GM12878 (cell line): ENCODE data around the gene PADI1. TPM values are rescaled to one million over a fixed set of nuclear protein-coding genes. Genes with fewer than 3 reads are reported as not detected.

Experiments used
- ATAC-seq: fragments of 200-7000 bp; cut with Tn5 transposase; 3 replicates; pipeline ENCODE4 v1.9.1; 2020; ENCODE audit warnings: mild to moderate bottlenecking, moderate library complexity
- BruUV-seq: library from RNA; stranded (reverse); fragments of 400-500 nt; replicated peaks from 2 replicates; lab custom pipeline; 2021; lab: Mats Ljungman, UMichigan
- CTCF ChIA-PET: fragments of 300-600 bp; sonication (Branson Sonifier 250); formaldehyde crosslinking; extraction: SDS; loops from one replicate; lab custom pipeline; 2021; ENCODE audit warnings: inconsistent platforms; lab: Yijun Ruan, JAX
- POLR2A ChIA-PET: fragments of 350-600 bp; formaldehyde crosslinking; extraction: SDS; loops from one replicate; lab custom pipeline; 2021; ENCODE audit warnings: inconsistent platforms; lab: Charles Lee
- RAD21 ChIA-PET: fragments of 300-600 bp; sonication (Branson Sonifier 250); formaldehyde crosslinking; loops from one replicate; lab custom pipeline; 2023; ENCODE audit warnings: antibody characterized with exemption; ENCODE audit not compliant: unreplicated experiment; lab: Charles Lee
- SMC1A ChIA-PET: fragments of 300-600 bp; sonication (Branson Sonifier 250); formaldehyde crosslinking; loops from one replicate; lab custom pipeline; 2023; ENCODE audit not compliant: unreplicated experiment, uncharacterized antibody; lab: Charles Lee
- DNase-seq: peaks from one replicate; pipeline ENCODE4 v3.0.0-alpha.2; 2011; ENCODE audit warnings: low read depth, low spot score
- FAIRE-seq: peaks from 3 replicates; lab custom pipeline; 2011; peaks lifted over from hg19 to GRCh38; lab: Jason Lieb, UNC
- H2AFZ ChIP-seq: 2 replicates; pipeline ENCODE4 v1.6.0; 2011; ENCODE audit warnings: low read depth, low read length, control low read depth; ENCODE audit not compliant: control insufficient read depth
- H3K27ac ChIP-seq: 2 replicates; pipeline ENCODE4 v1.5.1; 2011; ENCODE audit warnings: control low read depth; ENCODE audit not compliant: control insufficient read depth, insufficient read depth
- H3K27me3 ChIP-seq, 2 experiments: replicated peaks in 1 of 2; 2 replicates each; pipeline versions ENCODE4 v1.6.0 to v1.6.1; 2011; ENCODE audit warnings: low read length in 1 of 2; ENCODE audit not compliant: control insufficient read depth in 2 of 2, insufficient read depth in 2 of 2
- H3K36me3 ChIP-seq, 2 experiments: 2 replicates each; pipeline ENCODE4 v1.5.1; 2011; ENCODE audit warnings: low read length in 1 of 2; ENCODE audit not compliant: control insufficient read depth in 2 of 2, insufficient read depth in 2 of 2
- H3K4me1 ChIP-seq: 2 replicates; pipeline ENCODE4 v1.6.1; 2011; ENCODE audit warnings: mild to moderate bottlenecking, low read length, moderate library complexity, mixed read lengths; ENCODE audit not compliant: control insufficient read depth, insufficient read depth
- H3K4me2 ChIP-seq: 2 replicates; pipeline ENCODE4 v1.6.0; 2011; ENCODE audit warnings: control low read depth; ENCODE audit not compliant: control insufficient read depth, insufficient read depth
- H3K4me3 ChIP-seq: fragments of 200-600 bp; sonication (generic); 2 replicates; pipeline ENCODE4 v1.5.1; 2016
- H3K79me2 ChIP-seq: 2 replicates; pipeline ENCODE4 v1.6.0; 2011; ENCODE audit warnings: low read length; ENCODE audit not compliant: control insufficient read depth, insufficient read depth
- H3K9ac ChIP-seq: 2 replicates; pipeline ENCODE4 v1.8.0; 2011; ENCODE audit warnings: low read length, control low read depth, mixed read lengths; ENCODE audit not compliant: control insufficient read depth, insufficient read depth
- H3K9me3 ChIP-seq: replicated peaks from 3 replicates; pipeline ENCODE4 v1.5.1; 2011; ENCODE audit warnings: mild to moderate bottlenecking, low read length; ENCODE audit not compliant: control insufficient read depth, insufficient read depth
- H4K20me1 ChIP-seq: 2 replicates; pipeline ENCODE4 v1.6.0; 2011; ENCODE audit not compliant: control insufficient read depth, insufficient read depth
- EED ChIP-seq: sonication (generic); IDR thresholded peaks from 2 replicates; pipeline ENCODE4 v1.6.1; 2016; ENCODE audit warnings: antibody characterized with exemption, low read depth
- EZH2 ChIP-seq: IDR thresholded peaks from 2 replicates; pipeline ENCODE4 v1.6.1; 2012; ENCODE audit warnings: low read depth, mild to moderate bottlenecking, control low read depth, inconsistent platforms, low read length, borderline replicate concordance; ENCODE audit not compliant: control insufficient read depth
- NFIC ChIP-seq: IDR thresholded peaks from 2 replicates; pipeline ENCODE4 v1.6.1; 2012; ENCODE audit warnings: low read depth, mild to moderate bottlenecking, inconsistent platforms, low read length, moderate library complexity
- NR2C2 ChIP-seq: IDR thresholded peaks from 2 replicates; pipeline ENCODE4 v1.6.1; 2011; ENCODE audit warnings: borderline replicate concordance, low read depth; ENCODE audit not compliant: control insufficient read depth, insufficient read length
- NRF1 ChIP-seq: conservative IDR thresholded peaks from 2 replicates; pipeline ENCODE4 v1.6.1; 2011; ENCODE audit warnings: mild to moderate bottlenecking, low read depth, low read length, improper control_type of control experiment
- PAX8 ChIP-seq: fragments of 450-650 bp; IDR thresholded peaks from 2 replicates; pipeline ENCODE4 v1.6.1; 2017; ENCODE audit warnings: mild to moderate bottlenecking, moderate library complexity
- RUNX3 ChIP-seq: IDR thresholded peaks from 2 replicates; pipeline ENCODE4 v1.6.1; 2012; ENCODE audit warnings: low read length, inconsistent platforms
- TARDBP ChIP-seq: IDR thresholded peaks from 2 replicates; pipeline ENCODE4 v1.6.1; 2016; ENCODE audit warnings: borderline replicate concordance
- YBX1 ChIP-seq: fragments of 450-650 bp; IDR thresholded peaks from 2 replicates; pipeline ENCODE4 v1.6.1; 2016; ENCODE audit warnings: antibody characterized with exemption
- ZNF622 ChIP-seq: fragments of 450-650 bp; IDR thresholded peaks from 2 replicates; pipeline ENCODE4 v1.6.1; 2017; ENCODE audit warnings: mild to moderate bottlenecking, inconsistent platforms
- WGBS: methylation state at CpG from one replicate; pipeline ENCODE4 v1.1.6; 2016; ENCODE audit warnings: low lambda C conversion rate; ENCODE audit not compliant: insufficient replicate concordance, insufficient coverage; ENCODE audit errors: missing lambda C conversion rate; 5-methylcytosine and 5-hydroxymethylcytosine counted together
- in situ Hi-C: fragments of 300-500 bp; cut with MboI; formaldehyde crosslinking; loops from 9 replicates; pipeline ENCODE4 v1.14.3; 2018; ENCODE audit warnings: mixed read lengths
- intact Hi-C: fragments of 100-400 bp; cut with micrococcal nuclease; formaldehyde crosslinking; loops from one replicate; pipeline ENCODE4 v1.14.2; 2022; ENCODE audit not compliant: unreplicated experiment
- polyA plus RNA-seq, 11 experiments: library from polyadenylated mRNA; depleted of rRNA in 4 of 11; unstranded in 6 of 11; stranded (reverse) in 5 of 11; fragments of >200 nt; fragmentation: Nextera tagmentation in 4 of 11; fragmentation: Illumina TruSeq in 1 of 11; extraction: Ambion mirVana in 4 of 11; extraction: Trizol in 1 of 11; gene quantifications; 1 replicate in 1 of 11; 2 replicates in 10 of 11; pipeline versions ENCODE4 v1.2.1 to v1.2.3, GENCODE V29; 2011 to 2016; ENCODE audit warnings: inconsistent platforms in 2 of 11, missing spikeins in 2 of 11, low read depth in 1 of 11
- total RNA-seq, 4 experiments: library from RNA; depleted of rRNA in 3 of 4; stranded (reverse); fragments of >200 nt in 3 of 4; fragmentation: Illumina TruSeq in 1 of 4; extraction: Trizol in 1 of 4; gene quantifications; 2 replicates each; pipeline versions ENCODE4 v1.2.1 to v1.2.3, GENCODE V29; 2013 to 2021
- TF ChIP-seq, protein P1 (sequence below): IDR thresholded peaks from 2 replicates; pipeline ENCODE4 v1.6.1; 2011; ENCODE audit warnings: low read depth, low read length, improper control_type of control experiment, borderline replicate concordance
- TF ChIP-seq, protein P2 (sequence below): fragments of 450-650 bp; IDR thresholded peaks from 2 replicates; pipeline ENCODE4 v1.6.1; 2017; ENCODE audit warnings: mild to moderate bottlenecking, moderate library complexity

PADI1 gene
- total and polyA plus RNA-seq, 10 of the 15 experiments (the other 5 are each of a cell fraction or from before 2014, with no cell fraction given), result 0.05 TPM; not detected in 9

DNA sequence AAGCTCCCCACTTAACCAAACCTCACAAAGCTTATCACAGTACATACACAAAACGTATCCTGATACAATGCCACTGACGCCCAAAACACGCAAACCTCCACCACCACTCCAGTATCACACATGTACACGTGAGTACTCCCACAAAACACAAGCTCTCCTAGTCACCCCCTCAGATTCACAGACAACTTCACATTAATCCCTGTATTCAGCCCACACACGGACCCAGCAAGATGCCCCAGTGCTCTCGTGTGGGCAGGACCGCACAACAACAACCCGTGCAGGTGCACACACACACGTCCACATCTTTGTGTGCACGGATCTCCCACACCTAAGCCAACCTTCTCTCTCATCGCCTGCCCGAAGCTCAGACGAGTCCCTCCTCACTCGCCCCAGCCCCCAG is 17.6 kb downstream of the PADI1 start:
- Histone ChIP-seq H3K79me2 (no peaks in the 10 kb centered on the region), H3K9me3 (no peaks in the 10 kb centered on the region), H3K4me2 (no peak overlapping the region), H3K4me1 (no peaks in the 10 kb centered on the region), H4K20me1 (no peaks in the 10 kb centered on the region), H3K27ac (no peak overlapping the region), H3K36me3 (no peaks in the 10 kb centered on the region), H3K4me3 (no peak overlapping the region), H3K9ac (no peak overlapping the region), H2AFZ (no peak overlapping the region), H3K27me3 (peaks cover 0 to 2% of the 10 kb centered on the region in 2 experiments; a peak in 2 of 4 replicates)
- ATAC-seq (no peak), DNase-seq (no peak), FAIRE-seq (no peak)
- 27% methylated on average over 14 of the region's 14 CpGs for WGBS
- TF ChIP-seq EZH2 (no peak), YBX1 (no peak), ZNF622 (no peak), EED (no peak), PAX8 (no peak), RUNX3 (no peak), TARDBP (no peak), NRF1 (no peak), NR2C2 (no peak), NFIC (no peak)
- TF ChIP-seq, protein P1, sequence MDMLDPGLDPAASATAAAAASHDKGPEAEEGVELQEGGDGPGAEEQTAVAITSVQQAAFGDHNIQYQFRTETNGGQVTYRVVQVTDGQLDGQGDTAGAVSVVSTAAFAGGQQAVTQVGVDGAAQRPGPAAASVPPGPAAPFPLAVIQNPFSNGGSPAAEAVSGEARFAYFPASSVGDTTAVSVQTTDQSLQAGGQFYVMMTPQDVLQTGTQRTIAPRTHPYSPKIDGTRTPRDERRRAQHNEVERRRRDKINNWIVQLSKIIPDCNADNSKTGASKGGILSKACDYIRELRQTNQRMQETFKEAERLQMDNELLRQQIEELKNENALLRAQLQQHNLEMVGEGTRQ, result no peak
- TF ChIP-seq, protein P2, sequence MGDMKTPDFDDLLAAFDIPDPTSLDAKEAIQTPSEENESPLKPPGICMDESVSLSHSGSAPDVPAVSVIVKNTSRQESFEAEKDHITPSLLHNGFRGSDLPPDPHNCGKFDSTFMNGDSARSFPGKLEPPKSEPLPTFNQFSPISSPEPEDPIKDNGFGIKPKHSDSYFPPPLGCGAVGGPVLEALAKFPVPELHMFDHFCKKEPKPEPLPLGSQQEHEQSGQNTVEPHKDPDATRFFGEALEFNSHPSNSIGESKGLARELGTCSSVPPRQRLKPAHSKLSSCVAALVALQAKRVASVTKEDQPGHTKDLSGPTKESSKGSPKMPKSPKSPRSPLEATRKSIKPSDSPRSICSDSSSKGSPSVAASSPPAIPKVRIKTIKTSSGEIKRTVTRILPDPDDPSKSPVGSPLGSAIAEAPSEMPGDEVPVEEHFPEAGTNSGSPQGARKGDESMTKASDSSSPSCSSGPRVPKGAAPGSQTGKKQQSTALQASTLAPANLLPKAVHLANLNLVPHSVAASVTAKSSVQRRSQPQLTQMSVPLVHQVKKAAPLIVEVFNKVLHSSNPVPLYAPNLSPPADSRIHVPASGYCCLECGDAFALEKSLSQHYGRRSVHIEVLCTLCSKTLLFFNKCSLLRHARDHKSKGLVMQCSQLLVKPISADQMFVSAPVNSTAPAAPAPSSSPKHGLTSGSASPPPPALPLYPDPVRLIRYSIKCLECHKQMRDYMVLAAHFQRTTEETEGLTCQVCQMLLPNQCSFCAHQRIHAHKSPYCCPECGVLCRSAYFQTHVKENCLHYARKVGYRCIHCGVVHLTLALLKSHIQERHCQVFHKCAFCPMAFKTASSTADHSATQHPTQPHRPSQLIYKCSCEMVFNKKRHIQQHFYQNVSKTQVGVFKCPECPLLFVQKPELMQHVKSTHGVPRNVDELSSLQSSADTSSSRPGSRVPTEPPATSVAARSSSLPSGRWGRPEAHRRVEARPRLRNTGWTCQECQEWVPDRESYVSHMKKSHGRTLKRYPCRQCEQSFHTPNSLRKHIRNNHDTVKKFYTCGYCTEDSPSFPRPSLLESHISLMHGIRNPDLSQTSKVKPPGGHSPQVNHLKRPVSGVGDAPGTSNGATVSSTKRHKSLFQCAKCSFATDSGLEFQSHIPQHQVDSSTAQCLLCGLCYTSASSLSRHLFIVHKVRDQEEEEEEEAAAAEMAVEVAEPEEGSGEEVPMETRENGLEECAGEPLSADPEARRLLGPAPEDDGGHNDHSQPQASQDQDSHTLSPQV, result no peak
- ChIA-PET RAD21 (no interaction called here), POLR2A (no interaction called here), SMC1A (no interaction called here), CTCF (interaction anchor here (2.2 kb wide), 1 partner anchor 96 kb away, joined by 5 read pairs; no protein-coding TSS in a partner anchor)
- BruUV-seq, result no TSS peak
- intact Hi-C loops, result no loop called here
- in situ Hi-C loops, result no loop called here
